Transverse colon (tissue), 3 donors: ENCODE results near the gene MORC1.

ENCODE experiments used
- POLR2A ChIP-seq: fragments of 450-650 bp; IDR thresholded peaks from one replicate; pipeline ENCODE4 v1.6.1; 2016; ENCODE audit warnings: antibody characterized with exemption, mild to moderate bottlenecking, moderate library complexity
- POLR2AphosphoS5 ChIP-seq, 3 donors: sonication (generic); formaldehyde crosslinking; IDR thresholded peaks; one replicate each; pipeline ENCODE4 v1.6.1; 2016; ENCODE audit warnings: antibody characterized with exemption in 3 of 3

GRCh38 chr3:109023167-109023566, 94.8 kb downstream of the MORC1 start:
- TF ChIP-seq POLR2AphosphoS5 (IDR thresholded peaks at IDR 0.05) (no peak), POLR2A (no peak)
